GM12872 (cell line): ENCODE measurements around the gene DTWD1.

ENCODE experiments used
- TF ChIP-seq, protein P1 (sequence below): IDR thresholded peaks from 3 replicates; pipeline ENCODE4 v1.5.1; 2011; ENCODE audit warnings: low read depth, mild to moderate bottlenecking, low read length, moderate library complexity; ENCODE audit not compliant: insufficient read depth

The DTWD1 gene

GRCh38 chr15:49620658-49621368 lies at the start of gene DTWD1, which contains the start of gene FAM227B:
Gene DTWD1, plus strand, starts transcription at chr15:49621048. Its CDS starts 4,120 bp downstream, at chr15:49625168.
Gene FAM227B, minus strand, starts transcription at chr15:49620818. Its CDS starts 5,647 bp downstream, at chr15:49615171.
- TF ChIP-seq, protein P1, sequence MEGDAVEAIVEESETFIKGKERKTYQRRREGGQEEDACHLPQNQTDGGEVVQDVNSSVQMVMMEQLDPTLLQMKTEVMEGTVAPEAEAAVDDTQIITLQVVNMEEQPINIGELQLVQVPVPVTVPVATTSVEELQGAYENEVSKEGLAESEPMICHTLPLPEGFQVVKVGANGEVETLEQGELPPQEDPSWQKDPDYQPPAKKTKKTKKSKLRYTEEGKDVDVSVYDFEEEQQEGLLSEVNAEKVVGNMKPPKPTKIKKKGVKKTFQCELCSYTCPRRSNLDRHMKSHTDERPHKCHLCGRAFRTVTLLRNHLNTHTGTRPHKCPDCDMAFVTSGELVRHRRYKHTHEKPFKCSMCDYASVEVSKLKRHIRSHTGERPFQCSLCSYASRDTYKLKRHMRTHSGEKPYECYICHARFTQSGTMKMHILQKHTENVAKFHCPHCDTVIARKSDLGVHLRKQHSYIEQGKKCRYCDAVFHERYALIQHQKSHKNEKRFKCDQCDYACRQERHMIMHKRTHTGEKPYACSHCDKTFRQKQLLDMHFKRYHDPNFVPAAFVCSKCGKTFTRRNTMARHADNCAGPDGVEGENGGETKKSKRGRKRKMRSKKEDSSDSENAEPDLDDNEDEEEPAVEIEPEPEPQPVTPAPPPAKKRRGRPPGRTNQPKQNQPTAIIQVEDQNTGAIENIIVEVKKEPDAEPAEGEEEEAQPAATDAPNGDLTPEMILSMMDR, result no peak

- TF ChIP-seq, protein P1, result no peak
These were observed 47.4 kb upstream of the DTWD1 start for GRCh38 chr15:49573421-49573820.

GRCh38 chr15:49589030-49589429 lies 31.8 kb upstream of the DTWD1 start:
- TF ChIP-seq, protein P1, result no peak

GRCh38 chr15:49604625-49605409 lies 16.0 kb upstream of the DTWD1 start:
- TF ChIP-seq, protein P1, result no peak

GRCh38 chr15:49605588-49605987 lies 15.3 kb upstream of the DTWD1 start:
- TF ChIP-seq, protein P1, result no peak

DNA sequence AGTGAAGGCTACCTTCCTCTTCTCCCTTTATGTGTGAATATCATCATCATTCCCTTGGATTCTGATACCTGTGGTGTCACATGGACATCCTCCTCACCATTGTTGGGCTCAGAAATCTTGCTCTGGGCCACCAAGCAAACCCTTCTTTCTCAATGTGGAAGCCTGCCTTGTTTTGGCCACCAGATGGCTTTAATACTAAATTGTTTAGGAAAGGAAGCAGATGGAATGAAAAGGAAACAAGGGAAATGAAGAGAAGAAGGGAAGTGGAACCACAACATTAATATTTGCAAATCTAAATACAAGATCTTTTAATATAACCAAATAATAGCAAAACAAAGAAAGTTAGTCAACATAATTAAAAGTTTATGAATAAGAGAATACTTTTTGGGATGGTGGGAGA lies 14.3 kb upstream of the DTWD1 start:
- TF ChIP-seq, protein P1, result no peak

DNA sequence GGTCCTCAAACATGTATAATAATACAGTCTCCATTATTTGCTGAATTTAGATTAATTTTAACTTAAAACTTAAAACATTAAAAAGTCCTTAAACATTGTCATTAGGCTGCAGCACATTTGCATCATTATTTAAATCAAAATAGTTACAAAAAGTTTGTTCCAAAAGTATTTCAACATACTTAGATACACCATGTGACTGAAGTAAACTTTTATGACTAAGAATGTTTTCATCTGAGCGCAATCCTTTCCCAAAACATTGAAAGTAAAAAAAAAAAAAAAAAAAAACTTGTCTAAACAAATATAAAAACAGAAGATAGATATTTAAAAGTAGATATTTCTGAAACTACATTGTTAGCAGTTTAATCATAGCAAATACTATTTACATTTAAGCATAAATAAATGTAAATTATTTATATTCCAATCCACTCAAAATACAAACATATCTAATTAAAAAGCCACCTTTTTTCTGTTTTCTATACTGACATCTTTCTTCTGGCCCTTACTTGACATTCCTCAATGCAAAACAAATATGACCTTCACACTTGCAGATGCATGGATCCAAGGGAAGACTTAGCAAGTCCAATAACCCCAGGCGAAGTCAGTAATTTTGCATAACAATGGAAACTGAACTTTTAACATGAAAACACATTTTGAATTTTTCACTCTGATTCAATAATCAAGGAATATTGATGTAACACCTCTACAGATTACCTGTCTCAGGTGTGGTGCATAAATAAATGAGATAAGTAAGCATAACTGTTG lies 10.5 kb upstream of the DTWD1 start:
- TF ChIP-seq, protein P1, result no peak
